ENCODE data around the gene IP6K2. TPM values are rescaled to one million over a fixed set of nuclear protein-coding genes. Genes with fewer than 3 reads are reported as not detected.

The IP6K2 gene
- total and polyA plus RNA-seq, 2 of the 8 experiments (the other 6 are each of a cell fraction or from before 2014, with no cell fraction given), result 95.8 to 144 TPM

DNA sequence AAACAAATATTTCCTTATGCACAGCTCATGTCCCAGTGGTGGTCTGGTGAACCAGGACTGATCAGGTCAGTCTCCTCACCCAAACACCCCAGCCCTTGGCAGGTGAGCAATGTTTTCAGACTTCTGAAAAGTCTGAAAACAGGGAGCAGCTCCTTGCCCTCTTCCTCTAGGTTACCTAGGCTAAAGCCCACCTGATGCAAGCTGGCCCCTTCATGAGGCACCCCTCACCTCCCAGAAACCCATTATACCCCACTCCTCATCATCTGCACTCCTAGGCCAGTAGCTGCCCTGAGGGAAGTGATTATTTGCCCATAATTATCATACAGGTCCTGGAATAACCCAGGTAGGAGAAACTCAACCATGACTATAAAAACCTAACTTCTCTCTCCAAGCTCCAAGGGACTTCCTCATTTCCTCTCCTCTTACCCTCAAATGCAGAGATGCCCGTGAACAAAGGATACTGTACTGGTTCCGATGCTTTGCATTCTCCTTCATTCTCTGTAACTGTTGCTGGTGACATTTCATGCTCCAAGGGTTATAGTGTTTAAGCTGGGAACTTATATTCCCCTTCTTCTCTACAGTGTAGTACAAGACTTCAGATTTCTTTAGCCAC is 26.1 kb downstream of the IP6K2 start (continued):
- TF ChIP-seq, protein P1, sequence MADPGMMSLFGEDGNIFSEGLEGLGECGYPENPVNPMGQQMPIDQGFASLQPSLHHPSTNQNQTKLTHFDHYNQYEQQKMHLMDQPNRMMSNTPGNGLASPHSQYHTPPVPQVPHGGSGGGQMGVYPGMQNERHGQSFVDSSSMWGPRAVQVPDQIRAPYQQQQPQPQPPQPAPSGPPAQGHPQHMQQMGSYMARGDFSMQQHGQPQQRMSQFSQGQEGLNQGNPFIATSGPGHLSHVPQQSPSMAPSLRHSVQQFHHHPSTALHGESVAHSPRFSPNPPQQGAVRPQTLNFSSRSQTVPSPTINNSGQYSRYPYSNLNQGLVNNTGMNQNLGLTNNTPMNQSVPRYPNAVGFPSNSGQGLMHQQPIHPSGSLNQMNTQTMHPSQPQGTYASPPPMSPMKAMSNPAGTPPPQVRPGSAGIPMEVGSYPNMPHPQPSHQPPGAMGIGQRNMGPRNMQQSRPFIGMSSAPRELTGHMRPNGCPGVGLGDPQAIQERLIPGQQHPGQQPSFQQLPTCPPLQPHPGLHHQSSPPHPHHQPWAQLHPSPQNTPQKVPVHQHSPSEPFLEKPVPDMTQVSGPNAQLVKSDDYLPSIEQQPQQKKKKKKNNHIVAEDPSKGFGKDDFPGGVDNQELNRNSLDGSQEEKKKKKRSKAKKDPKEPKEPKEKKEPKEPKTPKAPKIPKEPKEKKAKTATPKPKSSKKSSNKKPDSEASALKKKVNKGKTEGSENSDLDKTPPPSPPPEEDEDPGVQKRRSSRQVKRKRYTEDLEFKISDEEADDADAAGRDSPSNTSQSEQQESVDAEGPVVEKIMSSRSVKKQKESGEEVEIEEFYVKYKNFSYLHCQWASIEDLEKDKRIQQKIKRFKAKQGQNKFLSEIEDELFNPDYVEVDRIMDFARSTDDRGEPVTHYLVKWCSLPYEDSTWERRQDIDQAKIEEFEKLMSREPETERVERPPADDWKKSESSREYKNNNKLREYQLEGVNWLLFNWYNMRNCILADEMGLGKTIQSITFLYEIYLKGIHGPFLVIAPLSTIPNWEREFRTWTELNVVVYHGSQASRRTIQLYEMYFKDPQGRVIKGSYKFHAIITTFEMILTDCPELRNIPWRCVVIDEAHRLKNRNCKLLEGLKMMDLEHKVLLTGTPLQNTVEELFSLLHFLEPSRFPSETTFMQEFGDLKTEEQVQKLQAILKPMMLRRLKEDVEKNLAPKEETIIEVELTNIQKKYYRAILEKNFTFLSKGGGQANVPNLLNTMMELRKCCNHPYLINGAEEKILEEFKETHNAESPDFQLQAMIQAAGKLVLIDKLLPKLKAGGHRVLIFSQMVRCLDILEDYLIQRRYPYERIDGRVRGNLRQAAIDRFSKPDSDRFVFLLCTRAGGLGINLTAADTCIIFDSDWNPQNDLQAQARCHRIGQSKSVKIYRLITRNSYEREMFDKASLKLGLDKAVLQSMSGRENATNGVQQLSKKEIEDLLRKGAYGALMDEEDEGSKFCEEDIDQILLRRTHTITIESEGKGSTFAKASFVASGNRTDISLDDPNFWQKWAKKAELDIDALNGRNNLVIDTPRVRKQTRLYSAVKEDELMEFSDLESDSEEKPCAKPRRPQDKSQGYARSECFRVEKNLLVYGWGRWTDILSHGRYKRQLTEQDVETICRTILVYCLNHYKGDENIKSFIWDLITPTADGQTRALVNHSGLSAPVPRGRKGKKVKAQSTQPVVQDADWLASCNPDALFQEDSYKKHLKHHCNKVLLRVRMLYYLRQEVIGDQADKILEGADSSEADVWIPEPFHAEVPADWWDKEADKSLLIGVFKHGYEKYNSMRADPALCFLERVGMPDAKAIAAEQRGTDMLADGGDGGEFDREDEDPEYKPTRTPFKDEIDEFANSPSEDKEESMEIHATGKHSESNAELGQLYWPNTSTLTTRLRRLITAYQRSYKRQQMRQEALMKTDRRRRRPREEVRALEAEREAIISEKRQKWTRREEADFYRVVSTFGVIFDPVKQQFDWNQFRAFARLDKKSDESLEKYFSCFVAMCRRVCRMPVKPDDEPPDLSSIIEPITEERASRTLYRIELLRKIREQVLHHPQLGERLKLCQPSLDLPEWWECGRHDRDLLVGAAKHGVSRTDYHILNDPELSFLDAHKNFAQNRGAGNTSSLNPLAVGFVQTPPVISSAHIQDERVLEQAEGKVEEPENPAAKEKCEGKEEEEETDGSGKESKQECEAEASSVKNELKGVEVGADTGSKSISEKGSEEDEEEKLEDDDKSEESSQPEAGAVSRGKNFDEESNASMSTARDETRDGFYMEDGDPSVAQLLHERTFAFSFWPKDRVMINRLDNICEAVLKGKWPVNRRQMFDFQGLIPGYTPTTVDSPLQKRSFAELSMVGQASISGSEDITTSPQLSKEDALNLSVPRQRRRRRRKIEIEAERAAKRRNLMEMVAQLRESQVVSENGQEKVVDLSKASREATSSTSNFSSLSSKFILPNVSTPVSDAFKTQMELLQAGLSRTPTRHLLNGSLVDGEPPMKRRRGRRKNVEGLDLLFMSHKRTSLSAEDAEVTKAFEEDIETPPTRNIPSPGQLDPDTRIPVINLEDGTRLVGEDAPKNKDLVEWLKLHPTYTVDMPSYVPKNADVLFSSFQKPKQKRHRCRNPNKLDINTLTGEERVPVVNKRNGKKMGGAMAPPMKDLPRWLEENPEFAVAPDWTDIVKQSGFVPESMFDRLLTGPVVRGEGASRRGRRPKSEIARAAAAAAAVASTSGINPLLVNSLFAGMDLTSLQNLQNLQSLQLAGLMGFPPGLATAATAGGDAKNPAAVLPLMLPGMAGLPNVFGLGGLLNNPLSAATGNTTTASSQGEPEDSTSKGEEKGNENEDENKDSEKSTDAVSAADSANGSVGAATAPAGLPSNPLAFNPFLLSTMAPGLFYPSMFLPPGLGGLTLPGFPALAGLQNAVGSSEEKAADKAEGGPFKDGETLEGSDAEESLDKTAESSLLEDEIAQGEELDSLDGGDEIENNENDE (IDR thresholded peaks at IDR 0.05; ENCODE audit: insufficient replicate concordance, low read length), result no peak
- TF ChIP-seq JUN (IDR thresholded peaks at IDR 0.05; ENCODE audit: low read depth, low read length), result no peak
- no peak for TF ChIP-seq SIN3A (conservative IDR thresholded peaks at IDR 0.05 in 1 of 2, IDR thresholded peaks at IDR 0.05 in 1 of 2; ENCODE audit: low read depth in 1 of 2, low read length in 2 of 2)
- TF ChIP-seq, protein P2, sequence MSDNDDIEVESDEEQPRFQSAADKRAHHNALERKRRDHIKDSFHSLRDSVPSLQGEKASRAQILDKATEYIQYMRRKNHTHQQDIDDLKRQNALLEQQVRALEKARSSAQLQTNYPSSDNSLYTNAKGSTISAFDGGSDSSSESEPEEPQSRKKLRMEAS (IDR thresholded peaks at IDR 0.05), result no peak
